GM12892 (cell line): ENCODE results near the gene OR9Q1.
A peak's percentile ranks its signal among the peaks of the same experiment; 100 is the strongest.

Experiments
- DNase-seq: peaks from one replicate; pipeline ENCODE4 v3.0.0; 2011; ENCODE audit not compliant: insufficient read length
- FAIRE-seq: peaks from 2 replicates; lab custom pipeline; 2011; peaks lifted over from hg19 to GRCh38; lab: Jason Lieb, UNC
- POLR2A ChIP-seq: IDR thresholded peaks from 2 replicates; pipeline ENCODE4 v1.6.1; 2011; ENCODE audit warnings: low read depth, low read length, control low read depth
- POLR2AphosphoS5 ChIP-seq: IDR thresholded peaks from 2 replicates; pipeline ENCODE4 v1.6.1; 2011; ENCODE audit warnings: low read depth, low read length, control low read depth
- TAF1 ChIP-seq: IDR thresholded peaks from 2 replicates; pipeline ENCODE4 v1.6.1; 2011; ENCODE audit warnings: low read depth, mild to moderate bottlenecking, control low read depth, low read length, borderline replicate concordance

OR9Q1 gene

GRCh38 chr11:58000699-58001098, 23.0 kb upstream of the OR9Q1 start:
- no peak for TF ChIP-seq POLR2A
- TF ChIP-seq POLR2AphosphoS5, result no peak
- TF ChIP-seq TAF1, result no peak
- DNase-seq, result no peak
- FAIRE-seq, result no peak

GRCh38 chr11:58003036-58003435, 20.6 kb upstream of the OR9Q1 start:
- FAIRE-seq, result no peak
- DNase-seq, result no peak
- no peak for TF ChIP-seq TAF1
- TF ChIP-seq POLR2AphosphoS5, result no peak
- TF ChIP-seq POLR2A, result no peak

- FAIRE-seq (peak; percentile 42), DNase-seq (no peak)
- TF ChIP-seq POLR2A (no peak), TAF1 (no peak), POLR2AphosphoS5 (no peak)
Observed at GRCh38 chr11:58003591-58003990, 20.1 kb upstream of the OR9Q1 start.

GRCh38 chr11:58004664-58005063, 19.0 kb upstream of the OR9Q1 start:
- no peak for TF ChIP-seq POLR2A
- no peak for TF ChIP-seq POLR2AphosphoS5
- TF ChIP-seq TAF1, result no peak
- DNase-seq (no peak), FAIRE-seq (no peak)

- no peak for DNase-seq
- TF ChIP-seq POLR2A (no peak), TAF1 (no peak), POLR2AphosphoS5 (no peak)
- FAIRE-seq, result no peak
Observed at GRCh38 chr11:58006940-58007339, 16.7 kb upstream of the OR9Q1 start.

GRCh38 chr11:58011771-58012170, 11.9 kb upstream of the OR9Q1 start:
- FAIRE-seq (no peak), DNase-seq (no peak)
- TF ChIP-seq POLR2AphosphoS5 (no peak), TAF1 (no peak)

GRCh38 chr11:58024601-58025091, 965 bp downstream of the OR9Q1 start:
- TF ChIP-seq POLR2AphosphoS5 (no peak), POLR2A (no peak), TAF1 (no peak)
- FAIRE-seq (no peak), DNase-seq (no peak)

- DNase-seq (no peak), FAIRE-seq (no peak)
- TF ChIP-seq POLR2A, result no peak
- no peak for TF ChIP-seq TAF1
Observed at GRCh38 chr11:58027341-58027740, 3.7 kb downstream of the OR9Q1 start.

DNA sequence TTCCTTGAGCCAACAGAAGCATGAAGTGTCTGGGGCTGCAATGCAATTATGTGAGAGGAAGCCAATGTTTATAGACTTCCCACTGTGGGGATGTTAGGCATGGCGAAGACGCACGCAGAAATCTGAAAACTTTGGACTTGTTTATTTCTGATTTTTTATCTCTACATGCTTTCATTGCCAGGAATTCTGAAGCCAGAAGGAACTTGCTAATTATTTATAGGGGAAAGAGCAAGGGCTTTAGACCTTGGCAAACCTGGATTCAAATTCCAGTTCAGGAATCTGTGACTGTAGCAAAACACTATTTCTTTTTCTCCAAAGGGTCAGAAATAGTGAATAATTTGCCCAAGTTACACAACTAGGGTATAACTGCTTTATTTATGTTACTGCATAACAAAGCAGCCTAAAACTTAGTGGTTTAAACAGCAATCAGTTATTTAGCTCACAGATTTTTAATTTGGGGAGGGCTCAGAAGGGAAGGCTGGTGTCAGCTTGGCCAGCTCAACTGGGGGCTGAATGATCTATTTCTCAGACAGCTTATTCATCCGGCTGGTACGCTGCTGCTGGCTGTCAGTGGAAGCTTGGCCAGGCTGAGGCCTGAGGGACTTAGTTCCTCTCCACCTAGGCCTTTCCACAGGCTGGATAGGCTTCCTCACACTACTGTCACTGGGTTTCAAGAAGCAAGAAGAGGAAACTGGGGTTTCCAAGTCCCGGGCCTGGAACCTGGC, 5.2 kb downstream of the OR9Q1 start:
- FAIRE-seq (no peak), DNase-seq (no peak)
- TF ChIP-seq POLR2A (no peak), TAF1 (no peak)

DNA sequence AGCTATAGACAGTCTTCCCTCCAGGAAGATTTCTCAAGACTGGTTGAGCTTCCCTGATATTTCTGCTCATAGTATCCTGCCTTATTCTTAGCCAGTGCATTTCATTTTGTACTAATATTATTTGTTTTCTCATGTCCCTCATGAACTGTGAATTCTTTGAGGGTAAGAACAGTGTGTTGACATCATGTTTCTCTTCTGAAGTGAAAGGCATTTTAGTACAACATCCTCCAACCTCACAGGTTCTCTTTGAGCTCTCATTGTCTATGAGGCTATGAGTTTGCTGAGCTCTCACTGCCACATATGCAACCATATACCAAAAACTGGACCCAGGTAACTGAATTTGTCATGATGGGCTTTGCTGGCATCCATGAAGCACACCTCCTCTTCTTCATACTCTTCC, 7.0 kb downstream of the OR9Q1 start, which contains the start of gene OR6Q1:
TSS of gene OR6Q1 (plus strand) at position 301 of the 400 bp plus-strand sequence. CDS start at position 301, 0 bp downstream.
- DNase-seq, result no peak
- TF ChIP-seq TAF1, result no peak
- TF ChIP-seq POLR2AphosphoS5, result no peak
- TF ChIP-seq POLR2A, result no peak
- FAIRE-seq, result no peak

DNA sequence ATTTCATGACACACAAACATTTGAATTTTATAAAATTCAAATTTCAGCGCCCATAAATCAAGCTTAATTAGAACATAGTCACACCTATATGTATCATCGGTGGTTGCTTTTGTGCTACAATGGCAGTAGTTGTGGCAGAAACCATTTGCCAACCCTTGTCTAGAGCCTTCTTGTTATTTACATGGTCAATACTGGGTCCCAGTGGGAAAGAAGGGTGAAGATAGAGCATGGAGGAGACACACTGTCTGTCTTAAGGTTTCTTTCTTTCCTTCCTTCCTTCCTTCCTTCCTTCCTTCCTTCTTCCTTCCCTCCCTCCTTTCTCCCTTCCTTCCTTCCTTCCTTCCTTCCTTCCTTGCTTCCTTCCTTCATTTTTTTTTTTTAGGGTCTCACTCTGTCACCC, 10.8 kb downstream of the OR9Q1 start:
- DNase-seq, result no peak
- no peak for FAIRE-seq
- TF ChIP-seq TAF1 (no peak), POLR2AphosphoS5 (no peak), POLR2A (no peak)

- TF ChIP-seq POLR2A (no peak), POLR2AphosphoS5 (no peak), TAF1 (no peak)
- DNase-seq (no peak), FAIRE-seq (no peak)
Observed at GRCh38 chr11:58039589-58039988, 15.9 kb downstream of the OR9Q1 start.

DNA sequence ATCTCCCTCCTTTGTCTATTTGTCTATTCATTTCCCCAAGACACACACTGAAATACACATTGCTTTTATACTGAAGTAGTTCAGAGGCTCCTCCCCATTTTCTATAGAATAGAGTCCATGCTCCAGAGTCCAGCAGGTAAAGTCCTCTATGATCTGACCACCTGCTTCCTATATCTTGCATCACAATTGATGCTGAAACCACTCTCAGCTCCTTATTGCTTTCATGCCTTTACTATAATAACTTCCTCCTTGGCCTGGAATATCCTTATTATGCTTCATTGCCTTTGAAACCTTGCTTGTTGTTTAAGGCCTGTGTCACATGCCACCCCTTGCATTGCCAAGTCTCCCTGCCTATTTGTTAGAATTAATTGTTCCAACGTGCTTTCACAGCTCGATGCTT, 19.7 kb downstream of the OR9Q1 start:
- FAIRE-seq, result no peak
- DNase-seq, result no peak
- TF ChIP-seq TAF1 (no peak), POLR2A (no peak), POLR2AphosphoS5 (no peak)
